Ascending aorta (tissue), 2 donors: Measurements from ENCODE around the gene HNRNPL. TPM values are rescaled to one million over a fixed set of nuclear protein-coding genes. Genes with fewer than 3 reads are reported as not detected.

ENCODE experiments used
- DNase-seq, 2 donors: peaks; one replicate each; pipeline ENCODE4 v3.0.0-alpha.2; 2019; ENCODE audit warnings: low spot score in 2 of 2
- H3K27ac ChIP-seq, 2 donors: fragments of 200-600 bp; sonication (generic); one replicate each; pipeline ENCODE4 v1.5.1; 2016 to 2017; ENCODE audit warnings: mild to moderate bottlenecking in 1 of 2
- H3K27me3 ChIP-seq: fragments of 200-600 bp; sonication (generic); one replicate; pipeline ENCODE4 v1.5.1; 2017
- H3K36me3 ChIP-seq, 2 donors: fragments of 200-600 bp; sonication (generic); one replicate each; pipeline ENCODE4 v1.5.1; 2016
- H3K4me1 ChIP-seq, 2 donors: fragments of 200-600 bp; sonication (generic); one replicate each; pipeline ENCODE4 v1.5.1; 2016 to 2017; ENCODE audit warnings: mild to moderate bottlenecking in 1 of 2
- H3K4me3 ChIP-seq, 2 donors: fragments of 200-600 bp; sonication (generic); one replicate each; pipeline ENCODE4 v1.5.1; 2016 to 2017; ENCODE audit warnings: mild to moderate bottlenecking in 1 of 2
- H3K9me3 ChIP-seq, 2 donors: fragments of 200-600 bp; sonication (generic); one replicate each; pipeline ENCODE4 v1.5.1; 2016
- CTCF ChIP-seq, 3 experiments: fragments of 200-600 bp in 2 of 3; fragments of 450-650 bp in 1 of 3; sonication (generic) in 2 of 3; IDR thresholded peaks; one replicate each; pipeline ENCODE4 v1.5.1; 2016 to 2019; ENCODE audit warnings: antibody characterized with exemption in 3 of 3, mild to moderate bottlenecking in 1 of 3, moderate library complexity in 1 of 3
- intact Hi-C: fragments of 100-400 bp; cut with DNase I; formaldehyde crosslinking; loops from one replicate; pipeline ENCODE4 v1.15.1; 2023
- total RNA-seq: library from RNA; depleted of rRNA; stranded (reverse); fragments of >200 nt; gene quantifications from one replicate; pipeline ENCODE4 v1.1.0, GENCODE V29; 2016

Gene HNRNPL
- total RNA-seq, 1 donor from 2014 or later: 110 TPM

GRCh38 chr19:38843175-38843758 is 6.5 kb downstream of the HNRNPL start:
- intact Hi-C loops: no loop called here
- Histone ChIP-seq H3K27me3 (no peaks in the 10 kb centered on the region), H3K9me3 (no peaks in the 10 kb centered on the region), H3K4me1 (peaks cover 4 to 29% of the 10 kb centered on the region in 2 donors), H3K27ac (peak overlapping the region in 1 of 2 donors; percentile 2), H3K4me3 (no peak overlapping the region), H3K36me3 (peaks cover 91 to 93% of the 10 kb centered on the region in 2 donors)
- no peak for TF ChIP-seq CTCF (IDR thresholded peaks at IDR 0.05)
- DNase-seq: no peak

- H3K27ac ChIP-seq: no peak overlapping the region
- no peaks in the 10 kb centered on the region for H3K9me3 ChIP-seq
- H3K27me3 ChIP-seq: no peaks in the 10 kb centered on the region
- intact Hi-C loops: no loop called here
- TF ChIP-seq CTCF (IDR thresholded peaks at IDR 0.05): no peak
- H3K36me3 ChIP-seq: peaks cover 98 to 99% of the 10 kb centered on the region in 2 donors
- no peak overlapping the region for H3K4me3 ChIP-seq
- peaks cover under 1 to 22% of the 10 kb centered on the region in 2 donors for H3K4me1 ChIP-seq
- no peak for DNase-seq
These were observed 7.2 kb downstream of the HNRNPL start for GRCh38 chr19:38842439-38843174.

- Histone ChIP-seq H3K36me3 (peaks cover 99% of the 10 kb centered on the region in 2 donors), H3K27ac (no peak overlapping the region), H3K4me3 (no peak overlapping the region), H3K27me3 (no peaks in the 10 kb centered on the region), H3K4me1 (peaks cover 0 to 18% of the 10 kb centered on the region in 2 donors), H3K9me3 (no peaks in the 10 kb centered on the region)
- intact Hi-C loops: no loop called here
- DNase-seq: no peak
- TF ChIP-seq CTCF (IDR thresholded peaks at IDR 0.05): no peak
These were observed 7.9 kb downstream of the HNRNPL start for GRCh38 chr19:38841787-38842438.

GRCh38 chr19:38841180-38841766 is 8.5 kb downstream of the HNRNPL start:
- no peak for TF ChIP-seq CTCF (IDR thresholded peaks at IDR 0.05)
- Histone ChIP-seq H3K4me1 (peaks cover 0 to 13% of the 10 kb centered on the region in 2 donors), H3K9me3 (no peaks in the 10 kb centered on the region), H3K27ac (no peak overlapping the region), H3K27me3 (no peaks in the 10 kb centered on the region), H3K4me3 (no peak overlapping the region), H3K36me3 (peaks cover 96 to 99% of the 10 kb centered on the region in 2 donors)
- intact Hi-C loops: no loop called here
- DNase-seq: no peak

- no peak overlapping the region for H3K27ac ChIP-seq
- DNase-seq: no peak
- intact Hi-C loops: no loop called here
These were observed 9.2 kb downstream of the HNRNPL start for GRCh38 chr19:38840583-38840968.

More at GRCh38 chr19:38840583-38840968, 9.2 kb downstream of the HNRNPL start:
- Histone ChIP-seq H3K27me3 (no peaks in the 10 kb centered on the region), H3K4me1 (peaks cover 3 to 14% of the 10 kb centered on the region in 2 donors), H3K9me3 (no peaks in the 10 kb centered on the region), H3K36me3 (peaks cover 93 to 97% of the 10 kb centered on the region in 2 donors), H3K4me3 (no peak overlapping the region)
- no peak for TF ChIP-seq CTCF (IDR thresholded peaks at IDR 0.05)
